HepG2 (cell line): ENCODE data around the gene CACNA1G. TPM values are rescaled to one million over a fixed set of nuclear protein-coding genes. Genes with fewer than 3 reads are reported as not detected.
A peak's percentile ranks its signal among the peaks of the same experiment; 100 is the strongest.

Experiments
- CENPX ChIP-seq: sonication (generic); formaldehyde crosslinking; IDR thresholded peaks from 2 replicates; pipeline ENCODE4 v1.9.0; 2021; ENCODE audit warnings: mild to moderate bottlenecking, missing genetic modification reagents, moderate library complexity
- EHMT2 ChIP-seq: fragments of 200-600 bp; sonication (generic); IDR thresholded peaks from 2 replicates; pipeline ENCODE4 v1.7.0; 2017; ENCODE audit warnings: antibody characterized with exemption, low read depth, low read length, borderline replicate concordance
- HDAC2 ChIP-seq: sonication (generic); formaldehyde crosslinking; IDR thresholded peaks from 2 replicates; pipeline ENCODE4 v1.4.0; 2020; ENCODE audit warnings: missing genetic modification reagents
- KAT8 ChIP-seq: IDR thresholded peaks from 2 replicates; pipeline ENCODE4 v1.6.1; 2016; ENCODE audit warnings: missing genetic modification reagents, missing compliant biosample characterization
- KDM5A ChIP-seq: fragments of 200-600 bp; sonication (generic); IDR thresholded peaks from 2 replicates; pipeline ENCODE4 v1.7.0; 2018; ENCODE audit warnings: antibody characterized with exemption, mild to moderate bottlenecking, low read length, borderline replicate concordance
- KMT2A ChIP-seq: sonication (generic); formaldehyde crosslinking; IDR thresholded peaks from 2 replicates; pipeline ENCODE4 v1.4.0; 2020; ENCODE audit warnings: missing genetic modification reagents
- KMT2B ChIP-seq: IDR thresholded peaks from 2 replicates; pipeline ENCODE4 v1.6.1; 2016; ENCODE audit warnings: missing genetic modification reagents, missing compliant biosample characterization
- MAFK ChIP-seq, 2 experiments: IDR thresholded peaks in 1 of 2; conservative IDR thresholded peaks in 1 of 2; 2 replicates each; pipeline ENCODE4 v1.6.1; 2011; ENCODE audit warnings: improper control_type of control experiment in 2 of 2, low read length in 2 of 2
- NCOA5 ChIP-seq: sonication (generic); formaldehyde crosslinking; IDR thresholded peaks from 2 replicates; pipeline ENCODE4 v1.4.0; 2020; ENCODE audit warnings: missing genetic modification reagents
- NFE2L2 ChIP-seq: fragments of 150-350 bp; IDR thresholded peaks from 2 replicates; pipeline ENCODE4 v1.6.1; 2014; ENCODE audit warnings: low read length
- NFYB ChIP-seq: sonication (generic); formaldehyde crosslinking; IDR thresholded peaks from 2 replicates; pipeline ENCODE4 v1.4.0; 2020; ENCODE audit warnings: missing genetic modification reagents
- NFYC ChIP-seq: IDR thresholded peaks from 2 replicates; pipeline ENCODE4 v1.6.1; 2016; ENCODE audit warnings: missing genetic modification reagents, missing compliant biosample characterization
- PRPF4 ChIP-seq: fragments of 200-400 bp; formaldehyde crosslinking; IDR thresholded peaks from 2 replicates; pipeline ENCODE4 v1.6.1; 2016; ENCODE audit warnings: low read length, low read depth; ENCODE audit not compliant: poor library complexity, severe bottlenecking
- RBM22 ChIP-seq: fragments of 200-400 bp; formaldehyde crosslinking; optimal IDR thresholded peaks from 2 replicates; pipeline ENCODE3; 2017; ENCODE audit warnings: mild to moderate bottlenecking, low read length, moderate library complexity
- SNAI1 ChIP-seq: sonication (generic); formaldehyde crosslinking; IDR thresholded peaks from 2 replicates; pipeline ENCODE4 v1.5.0; 2020; ENCODE audit warnings: mild to moderate bottlenecking, missing genetic modification reagents, borderline replicate concordance
- TAF1 ChIP-seq: sonication (generic); formaldehyde crosslinking; IDR thresholded peaks from 2 replicates; pipeline ENCODE4 v1.4.0; 2020; ENCODE audit warnings: missing genetic modification reagents
- TGIF2 ChIP-seq: IDR thresholded peaks from 2 replicates; pipeline ENCODE4 v1.6.1; 2016; ENCODE audit warnings: control low read depth, missing compliant biosample characterization
- ZBTB43 ChIP-seq: sonication (generic); formaldehyde crosslinking; conservative IDR thresholded peaks from 2 replicates; pipeline ENCODE4 v1.4.0; 2020; ENCODE audit warnings: missing genetic modification reagents
- ZFP36L1 ChIP-seq: sonication (generic); formaldehyde crosslinking; IDR thresholded peaks from 2 replicates; pipeline ENCODE4 v1.8.0; 2022; ENCODE audit warnings: mild to moderate bottlenecking, missing genetic modification reagents, moderate library complexity
- ZNF225 ChIP-seq: sonication (generic); formaldehyde crosslinking; IDR thresholded peaks from 2 replicates; pipeline ENCODE4 v1.4.0; 2020; ENCODE audit warnings: mild to moderate bottlenecking, missing genetic modification reagents
- ZNF337 ChIP-seq: sonication (generic); formaldehyde crosslinking; IDR thresholded peaks from 2 replicates; pipeline ENCODE4 v1.5.1; 2020; ENCODE audit warnings: missing genetic modification reagents, low read depth, mild to moderate bottlenecking, borderline replicate concordance
- ZNF570 ChIP-seq: sonication (generic); formaldehyde crosslinking; IDR thresholded peaks from 2 replicates; pipeline ENCODE4 v1.4.0; 2020; ENCODE audit warnings: mild to moderate bottlenecking, missing genetic modification reagents, borderline replicate concordance
- ZNF670 ChIP-seq: sonication (generic); formaldehyde crosslinking; IDR thresholded peaks from 2 replicates; pipeline ENCODE4 v1.8.0; 2022; ENCODE audit warnings: mild to moderate bottlenecking, missing genetic modification reagents, borderline replicate concordance
- ZNF737 ChIP-seq: sonication (generic); formaldehyde crosslinking; IDR thresholded peaks from 2 replicates; pipeline ENCODE4 v1.5.0; 2020; ENCODE audit warnings: missing genetic modification reagents, mild to moderate bottlenecking, borderline replicate concordance
- polyA plus RNA-seq, 8 experiments: library from polyadenylated mRNA; depleted of rRNA in 3 of 8; stranded (reverse) in 7 of 8; unstranded in 1 of 8; fragments of >200 nt; fragmentation: Illumina TruSeq in 4 of 8; extraction: Trizol in 4 of 8; gene quantifications; 2 replicates each; pipeline versions ENCODE4 v1.2.1 to v1.2.3, GENCODE V29; 2011 to 2016; ENCODE audit warnings: low read depth in 4 of 8, missing spikeins in 1 of 8, mixed read lengths in 1 of 8; ENCODE audit not compliant: insufficient read depth in 1 of 8
- total RNA-seq, 5 experiments: library from RNA; depleted of rRNA; stranded (reverse); fragments of >200 nt; fragmentation: Illumina TruSeq; extraction: Trizol; gene quantifications; 2 replicates each; pipeline ENCODE4 v1.2.3, GENCODE V29; 2016; ENCODE audit warnings: low read depth in 1 of 5
- TF ChIP-seq, protein P1 (sequence below): IDR thresholded peaks from 2 replicates; pipeline ENCODE4 v1.4.0; 2020; ENCODE audit warnings: mild to moderate bottlenecking, missing genetic modification reagents
- TF ChIP-seq, protein P2 (sequence below): sonication (generic); formaldehyde crosslinking; IDR thresholded peaks from 2 replicates; pipeline ENCODE4 v1.4.0; 2020; ENCODE audit warnings: mild to moderate bottlenecking, missing genetic modification reagents

Gene CACNA1G
- total and polyA plus RNA-seq, 2 of the 13 experiments (the other 11 are each of a cell fraction or from before 2014, with no cell fraction given) = 0.02 TPM; not detected in 1

DNA sequence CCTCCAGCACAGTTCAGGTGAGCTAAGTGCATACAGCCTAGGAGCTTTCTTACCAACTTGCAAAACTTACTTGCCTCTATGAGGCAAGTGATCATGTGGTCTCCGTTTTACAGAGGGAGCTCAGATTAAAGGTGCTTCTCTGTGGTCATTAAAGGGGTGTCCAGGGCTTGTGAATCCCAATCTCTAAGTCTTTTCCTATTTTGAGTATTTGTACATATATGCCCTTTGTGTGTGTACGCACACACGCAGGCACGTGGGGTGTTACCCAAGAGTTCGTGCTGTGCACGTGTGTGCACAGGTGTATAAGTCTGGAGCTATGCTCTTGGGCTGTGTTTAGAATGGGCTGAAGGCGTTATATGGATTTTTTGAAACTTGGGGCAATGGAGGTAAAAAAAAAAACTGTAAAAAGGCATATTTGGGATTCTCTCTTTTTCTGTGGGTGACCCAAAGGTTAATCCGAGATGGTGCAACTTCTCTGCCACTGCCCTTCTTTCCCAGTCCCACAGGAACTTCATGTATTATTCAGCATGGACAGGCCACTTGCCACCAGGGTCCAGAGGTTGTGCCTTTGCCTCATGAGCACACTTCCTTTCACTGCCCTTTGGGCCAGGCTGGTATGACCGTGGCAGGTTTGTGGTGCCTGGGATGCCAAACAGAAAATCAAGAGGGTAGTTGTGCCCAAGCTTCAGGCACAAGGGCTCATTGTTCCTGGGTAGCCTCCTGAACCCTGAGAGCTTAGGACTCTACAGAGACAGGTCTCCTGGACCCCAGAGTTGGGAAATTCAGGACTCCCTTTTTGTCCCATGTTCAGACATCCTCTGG is 75.7 kb downstream of the CACNA1G start (continued):
- TF ChIP-seq RBM22 (no peak), ZNF225 (peak; percentile 57; the same call in 1 of the 2 replicates), NFE2L2 (no peak), ZNF670 (CRISPR knock-in tag) (peak; percentile 61; the same call in 1 of the 2 replicates), TGIF2 (CRISPR knock-in tag) (no peak), CENPX (CRISPR knock-in tag) (no peak), ZNF570 (CRISPR knock-in tag) (no peak), KMT2A (CRISPR knock-in tag) (peak; percentile 39; the same call in 1 of the 2 replicates), ZFP36L1 (CRISPR knock-in tag) (no peak; the same call in 1 of the 2 replicates), MAFK (conservative IDR thresholded peaks at IDR 0.05 in 1 of 2, IDR thresholded peaks at IDR 0.05 in 1 of 2; ENCODE audit: low read length in 2 of 2) (no peak), ZNF337 (CRISPR knock-in tag) (no peak), PRPF4 (no peak), SNAI1 (0 out of 2 replicates have a peak, but pooled peaks have one; percentile 78), KAT8 (CRISPR knock-in tag) (0 out of 2 replicates have a peak, but pooled peaks have one; percentile 25), HDAC2 (CRISPR knock-in tag) (peak; percentile 59; the same call in 1 of the 2 replicates), ZNF737 (CRISPR knock-in tag) (no peak), KMT2B (CRISPR knock-in tag) (peak; percentile 49; the same call in 1 of the 2 replicates), NFYB (no peak), ZBTB43 (CRISPR knock-in tag) (peak; percentile 95), EHMT2 (no peak), NFYC (no peak), TAF1 (CRISPR knock-in tag) (0 out of 2 replicates have a peak, but pooled peaks have one; percentile 26), KDM5A (no peak), NCOA5 (CRISPR knock-in tag) (no peak)
- TF ChIP-seq, protein P1, sequence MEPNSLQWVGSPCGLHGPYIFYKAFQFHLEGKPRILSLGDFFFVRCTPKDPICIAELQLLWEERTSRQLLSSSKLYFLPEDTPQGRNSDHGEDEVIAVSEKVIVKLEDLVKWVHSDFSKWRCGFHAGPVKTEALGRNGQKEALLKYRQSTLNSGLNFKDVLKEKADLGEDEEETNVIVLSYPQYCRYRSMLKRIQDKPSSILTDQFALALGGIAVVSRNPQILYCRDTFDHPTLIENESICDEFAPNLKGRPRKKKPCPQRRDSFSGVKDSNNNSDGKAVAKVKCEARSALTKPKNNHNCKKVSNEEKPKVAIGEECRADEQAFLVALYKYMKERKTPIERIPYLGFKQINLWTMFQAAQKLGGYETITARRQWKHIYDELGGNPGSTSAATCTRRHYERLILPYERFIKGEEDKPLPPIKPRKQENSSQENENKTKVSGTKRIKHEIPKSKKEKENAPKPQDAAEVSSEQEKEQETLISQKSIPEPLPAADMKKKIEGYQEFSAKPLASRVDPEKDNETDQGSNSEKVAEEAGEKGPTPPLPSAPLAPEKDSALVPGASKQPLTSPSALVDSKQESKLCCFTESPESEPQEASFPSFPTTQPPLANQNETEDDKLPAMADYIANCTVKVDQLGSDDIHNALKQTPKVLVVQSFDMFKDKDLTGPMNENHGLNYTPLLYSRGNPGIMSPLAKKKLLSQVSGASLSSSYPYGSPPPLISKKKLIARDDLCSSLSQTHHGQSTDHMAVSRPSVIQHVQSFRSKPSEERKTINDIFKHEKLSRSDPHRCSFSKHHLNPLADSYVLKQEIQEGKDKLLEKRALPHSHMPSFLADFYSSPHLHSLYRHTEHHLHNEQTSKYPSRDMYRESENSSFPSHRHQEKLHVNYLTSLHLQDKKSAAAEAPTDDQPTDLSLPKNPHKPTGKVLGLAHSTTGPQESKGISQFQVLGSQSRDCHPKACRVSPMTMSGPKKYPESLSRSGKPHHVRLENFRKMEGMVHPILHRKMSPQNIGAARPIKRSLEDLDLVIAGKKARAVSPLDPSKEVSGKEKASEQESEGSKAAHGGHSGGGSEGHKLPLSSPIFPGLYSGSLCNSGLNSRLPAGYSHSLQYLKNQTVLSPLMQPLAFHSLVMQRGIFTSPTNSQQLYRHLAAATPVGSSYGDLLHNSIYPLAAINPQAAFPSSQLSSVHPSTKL = peak; percentile 66
- TF ChIP-seq, protein P2, sequence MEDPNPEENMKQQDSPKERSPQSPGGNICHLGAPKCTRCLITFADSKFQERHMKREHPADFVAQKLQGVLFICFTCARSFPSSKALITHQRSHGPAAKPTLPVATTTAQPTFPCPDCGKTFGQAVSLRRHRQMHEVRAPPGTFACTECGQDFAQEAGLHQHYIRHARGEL (CRISPR knock-in tag) = no peak
